ENCODE measurements around the gene MIEF1. TPM values are rescaled to one million over a fixed set of nuclear protein-coding genes. Genes with fewer than 3 reads are reported as not detected.

MIEF1 gene
- total RNA-seq, 2 experiments from 2014 or later: 19.8 to 20.4 TPM

DNA sequence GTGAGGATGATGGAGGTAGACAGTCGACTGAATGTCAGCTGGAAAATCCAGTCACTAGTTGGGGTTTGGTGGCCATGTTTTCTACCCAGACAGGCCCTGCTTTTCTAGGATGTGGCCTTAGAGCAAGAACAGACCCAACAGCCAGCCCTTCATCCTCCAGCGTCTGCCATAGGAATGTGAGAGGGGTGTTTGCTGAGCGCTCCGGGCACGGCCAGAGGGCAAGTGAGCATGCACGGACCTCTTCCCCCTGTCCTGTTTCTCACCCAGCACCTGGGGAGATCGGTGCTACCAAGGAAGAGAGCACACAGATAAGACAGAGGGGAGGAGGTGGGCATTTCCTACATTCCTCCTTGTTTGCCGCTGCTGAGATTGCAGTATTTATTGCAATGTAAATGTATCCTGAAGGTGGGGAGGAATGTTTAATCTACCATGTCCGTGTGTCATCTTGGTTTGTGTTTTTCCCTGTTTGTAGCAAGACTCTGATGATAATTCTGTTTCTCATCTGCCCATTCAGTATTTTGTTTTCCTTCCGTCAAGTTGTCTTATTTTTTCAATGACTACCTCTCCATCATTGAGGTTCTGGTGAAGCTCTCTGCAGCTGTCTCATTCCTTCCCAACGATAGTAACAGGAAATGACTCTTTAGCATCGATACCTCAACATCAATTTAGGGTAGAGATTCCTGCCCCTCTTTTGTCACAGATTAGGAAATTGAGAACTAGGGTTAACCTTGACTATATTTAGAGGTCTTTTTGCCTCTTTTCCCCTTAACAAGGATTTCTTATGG is 13.4 kb downstream of the MIEF1 start:
- H3K4me1 Mint-ChIP-seq (ENCODE audit: low read depth): peaks cover 19% of the 10 kb centered on the region
- H3K36me3 Mint-ChIP-seq (ENCODE audit: low read depth): peaks cover 74% of the 10 kb centered on the region
- no peak for TF ChIP-seq CTCF (IDR thresholded peaks at IDR 0.05)
- peak overlapping the region; percentile 65 for H3K4me3 Mint-ChIP-seq
- POLR2A ChIA-PET: interaction anchor here (0.9 to 1.7 kb wide), 4 partner anchors 9 to 195 kb away, joined by 3 to 5 read pairs (median 4); partner anchors contain the start of gene RPL3
- H3K36me3 ChIP-seq (ENCODE audit: insufficient read depth, low read length): peaks cover 65% of the 10 kb centered on the region
- no peak overlapping the region for H3K4me3 ChIP-seq (ENCODE audit: low read length)
- H3K4me1 ChIP-seq (ENCODE audit: insufficient read depth, low read length): peaks cover 11% of the 10 kb centered on the region
- H3K27me3 ChIP-seq (ENCODE audit: control insufficient read depth in 1 of 2, insufficient read depth in 2 of 2, low read length in 2 of 2): no peaks in the 10 kb centered on the region
- H3K27me3 Mint-ChIP-seq: peaks cover 5% of the 10 kb centered on the region
- intact Hi-C loops (cut with DNase I, micrococcal nuclease): loop anchor here in 1 of 2 experiments (2.0 kb wide), 2 partner anchors 13 to 115 kb away; no protein-coding TSS in a partner anchor
- no peak overlapping the region for H3K27ac Mint-ChIP-seq
- DNase-seq (no peak), ATAC-seq (ENCODE audit: poor library complexity) (no peak)
- no peaks in the 10 kb centered on the region for H3K9me3 Mint-ChIP-seq
- no peak overlapping the region for H3K27ac ChIP-seq (ENCODE audit: low read depth in 1 of 2, low read length in 2 of 2)
- CTCF ChIA-PET: interaction anchor here (1.1 to 8.4 kb wide), 5 partner anchors 9 to 172 kb away, joined by 5 to 69 read pairs (median 6); partner anchors contain the start of gene RPS19BP1
- H3K9me3 ChIP-seq (ENCODE audit: control insufficient read depth in 1 of 2, insufficient read depth in 1 of 2, low read length in 2 of 2): no peaks in the 10 kb centered on the region

- Mint-ChIP-seq H3K9me3 (no peaks in the 10 kb centered on the region), H3K36me3 (ENCODE audit: low read depth) (peaks cover 75% of the 10 kb centered on the region), H3K4me3 (peak overlapping the region; percentile 35), H3K27me3 (peaks cover 5% of the 10 kb centered on the region), H3K4me1 (ENCODE audit: low read depth) (peaks cover 36% of the 10 kb centered on the region), H3K27ac (peak overlapping the region; percentile 61)
- CTCF ChIA-PET: interaction anchor here (1.7 to 8.4 kb wide), 2 partner anchors 13 to 21 kb away, joined by 5 to 69 read pairs; partner anchors contain the start of gene RPS19BP1
- Histone ChIP-seq H3K36me3 (ENCODE audit: insufficient read depth, low read length) (peaks cover 60% of the 10 kb centered on the region), H3K9me3 (ENCODE audit: control insufficient read depth in 1 of 2, insufficient read depth in 1 of 2, low read length in 2 of 2) (no peaks in the 10 kb centered on the region), H3K27ac (ENCODE audit: low read depth in 1 of 2, low read length in 2 of 2) (no peak overlapping the region), H3K4me1 (ENCODE audit: insufficient read depth, low read length) (peaks cover 25% of the 10 kb centered on the region), H3K27me3 (ENCODE audit: control insufficient read depth in 1 of 2, insufficient read depth in 2 of 2, low read length in 2 of 2) (no peaks in the 10 kb centered on the region), H3K4me3 (ENCODE audit: low read length) (no peak overlapping the region)
- ATAC-seq (ENCODE audit: poor library complexity) (no peak), DNase-seq (no peak)
- no peak for TF ChIP-seq CTCF (IDR thresholded peaks at IDR 0.05)
- intact Hi-C loops (cut with DNase I, micrococcal nuclease): loop anchor here in 1 of 2 experiments (2.0 kb wide), 1 partner anchor 117 kb away; no protein-coding TSS in a partner anchor
- POLR2A ChIA-PET: no interaction called here
These were observed 15.4 kb downstream of the MIEF1 start for GRCh38 chr22:39517470-39517869.

DNA sequence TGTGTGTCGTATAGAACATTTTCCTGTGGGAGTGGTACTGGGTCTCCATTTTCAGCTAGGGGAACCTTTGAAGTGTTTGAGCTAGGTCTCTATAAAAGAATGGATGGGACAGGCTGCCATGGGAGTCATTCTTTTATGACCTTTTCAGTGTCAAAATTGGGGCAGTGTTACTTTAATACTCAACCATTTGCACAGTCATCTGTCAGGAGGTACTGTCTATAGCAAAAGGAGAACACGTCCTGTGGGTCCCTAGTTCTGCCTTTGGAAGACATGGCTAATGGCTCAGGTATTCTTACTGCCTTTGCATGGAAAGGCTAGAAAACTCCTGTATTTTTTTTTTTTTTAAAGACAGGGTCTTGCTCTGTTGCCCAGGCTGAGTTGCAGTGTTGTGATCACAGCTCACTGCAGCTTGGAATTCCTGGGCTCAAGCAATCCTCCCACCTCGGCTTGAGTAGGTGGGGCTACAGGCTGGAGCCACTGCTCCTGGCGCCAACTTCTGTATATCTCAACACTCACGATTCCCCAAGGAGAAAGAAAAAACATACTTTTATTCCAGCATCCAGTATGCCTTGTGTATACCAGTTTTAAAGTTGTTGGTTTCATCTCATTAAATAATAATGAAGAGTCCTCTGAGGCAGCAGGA is 16.2 kb downstream of the MIEF1 start:
- peaks cover 62% of the 10 kb centered on the region for H3K36me3 ChIP-seq (ENCODE audit: insufficient read depth, low read length)
- H3K9me3 Mint-ChIP-seq: no peaks in the 10 kb centered on the region
- H3K4me3 ChIP-seq (ENCODE audit: low read length): no peak overlapping the region
- H3K27ac ChIP-seq (ENCODE audit: low read depth in 1 of 2, low read length in 2 of 2): no peak overlapping the region
- no peaks in the 10 kb centered on the region for H3K27me3 ChIP-seq (ENCODE audit: control insufficient read depth in 1 of 2, insufficient read depth in 2 of 2, low read length in 2 of 2)
- intact Hi-C loops (cut with DNase I, micrococcal nuclease): no loop called here
- POLR2A ChIA-PET: interaction anchor here (1.3 kb wide), 1 partner anchor 11 kb away, joined by 6 read pairs; no protein-coding TSS in a partner anchor
- peaks cover 44% of the 10 kb centered on the region for H3K4me1 Mint-ChIP-seq (ENCODE audit: low read depth)
- no peaks in the 10 kb centered on the region for H3K9me3 ChIP-seq (ENCODE audit: control insufficient read depth in 1 of 2, insufficient read depth in 1 of 2, low read length in 2 of 2)
- ATAC-seq (ENCODE audit: poor library complexity) (no peak), DNase-seq (no peak)
- no peak for TF ChIP-seq CTCF (IDR thresholded peaks at IDR 0.05)
- peak overlapping the region; percentile 97 for H3K4me3 Mint-ChIP-seq
- H3K4me1 ChIP-seq (ENCODE audit: insufficient read depth, low read length): peaks cover 33% of the 10 kb centered on the region
- H3K27ac Mint-ChIP-seq: peak overlapping the region; percentile 98
- CTCF ChIA-PET: interaction anchor here (1.7 to 8.4 kb wide), 2 partner anchors 12 to 22 kb away, joined by 5 to 69 read pairs; partner anchors contain the start of gene RPS19BP1
- H3K27me3 Mint-ChIP-seq: peaks cover 5% of the 10 kb centered on the region
- H3K36me3 Mint-ChIP-seq (ENCODE audit: low read depth): peaks cover 75% of the 10 kb centered on the region
